ENCODE results near the gene UPK1A. TPM values are rescaled to one million over a fixed set of nuclear protein-coding genes. Genes with fewer than 3 reads are reported as not detected.

UPK1A gene
- total RNA-seq, 1 experiment from 2014 or later: 1.6 TPM

DNA sequence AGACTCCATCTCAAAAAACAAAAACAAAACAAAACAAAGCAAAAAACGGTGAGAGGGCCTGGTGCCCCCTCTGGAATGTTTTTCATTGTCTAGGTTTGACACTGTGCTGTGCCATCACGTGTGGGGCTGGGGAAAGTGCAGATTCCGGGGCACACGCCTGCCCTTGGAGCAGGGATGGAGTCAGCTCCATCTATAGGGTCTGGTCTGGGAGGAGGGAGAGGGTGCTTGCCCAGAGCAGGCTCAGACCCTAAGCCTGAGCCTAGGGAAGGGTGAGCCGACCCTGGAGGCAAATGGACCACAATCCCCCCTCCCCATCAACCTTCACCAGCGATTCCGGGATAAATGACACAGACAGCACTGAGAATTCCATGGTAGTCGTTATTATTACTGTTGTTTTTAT lies 27.1 kb downstream of the UPK1A start:
- no peak overlapping the region for H3K4me3 Mint-ChIP-seq
- peaks cover 4% of the 10 kb centered on the region; the same call in 1 of the 2 replicates for H3K9me3 Mint-ChIP-seq
- peaks cover 3% of the 10 kb centered on the region for H3K27me3 Mint-ChIP-seq (ENCODE audit: low read depth)
- H3K36me3 Mint-ChIP-seq: no peaks in the 10 kb centered on the region
- H3K4me1 Mint-ChIP-seq: no peaks in the 10 kb centered on the region; the same call in 1 of the 2 replicates
- ATAC-seq (peak; percentile 67), DNase-seq (ENCODE audit: low spot score) (no peak)
- POLR2A ChIA-PET: no interaction called here
- CTCF ChIA-PET: interaction anchor here (0.8 to 3.5 kb wide), 9 partner anchors 9 to 183 kb away, joined by 3 to 16 read pairs (median 7); partner anchors contain the start of gene HAUS5
- H3K27ac Mint-ChIP-seq: no peak overlapping the region
- TF ChIP-seq ZNF138 (CRISPR knock-in tag; conservative IDR thresholded peaks at IDR 0.05) (no peak), SP1 (CRISPR knock-in tag; conservative IDR thresholded peaks at IDR 0.05) (no peak), PRRX2 (CRISPR knock-in tag; IDR thresholded peaks at IDR 0.05) (no peak), NFATC4 (CRISPR knock-in tag; IDR thresholded peaks at IDR 0.05) (no peak), ZNF416 (CRISPR knock-in tag; IDR thresholded peaks at IDR 0.05) (no peak), IRF2 (CRISPR knock-in tag; IDR thresholded peaks at IDR 0.05; ENCODE audit: borderline replicate concordance, low read depth) (no peak), HMGA2 (CRISPR knock-in tag; IDR thresholded peaks at IDR 0.05) (no peak), NFE2L1 (CRISPR knock-in tag; IDR thresholded peaks at IDR 0.05) (no peak), NFYB (CRISPR knock-in tag; conservative IDR thresholded peaks at IDR 0.05; ENCODE audit: low read depth) (no peak), ATF1 (CRISPR knock-in tag; IDR thresholded peaks at IDR 0.05) (no peak)
- TF ChIP-seq, protein P1, sequence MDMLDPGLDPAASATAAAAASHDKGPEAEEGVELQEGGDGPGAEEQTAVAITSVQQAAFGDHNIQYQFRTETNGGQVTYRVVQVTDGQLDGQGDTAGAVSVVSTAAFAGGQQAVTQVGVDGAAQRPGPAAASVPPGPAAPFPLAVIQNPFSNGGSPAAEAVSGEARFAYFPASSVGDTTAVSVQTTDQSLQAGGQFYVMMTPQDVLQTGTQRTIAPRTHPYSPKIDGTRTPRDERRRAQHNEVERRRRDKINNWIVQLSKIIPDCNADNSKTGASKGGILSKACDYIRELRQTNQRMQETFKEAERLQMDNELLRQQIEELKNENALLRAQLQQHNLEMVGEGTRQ (CRISPR knock-in tag; IDR thresholded peaks at IDR 0.05): no peak
- TF ChIP-seq, protein P2, sequence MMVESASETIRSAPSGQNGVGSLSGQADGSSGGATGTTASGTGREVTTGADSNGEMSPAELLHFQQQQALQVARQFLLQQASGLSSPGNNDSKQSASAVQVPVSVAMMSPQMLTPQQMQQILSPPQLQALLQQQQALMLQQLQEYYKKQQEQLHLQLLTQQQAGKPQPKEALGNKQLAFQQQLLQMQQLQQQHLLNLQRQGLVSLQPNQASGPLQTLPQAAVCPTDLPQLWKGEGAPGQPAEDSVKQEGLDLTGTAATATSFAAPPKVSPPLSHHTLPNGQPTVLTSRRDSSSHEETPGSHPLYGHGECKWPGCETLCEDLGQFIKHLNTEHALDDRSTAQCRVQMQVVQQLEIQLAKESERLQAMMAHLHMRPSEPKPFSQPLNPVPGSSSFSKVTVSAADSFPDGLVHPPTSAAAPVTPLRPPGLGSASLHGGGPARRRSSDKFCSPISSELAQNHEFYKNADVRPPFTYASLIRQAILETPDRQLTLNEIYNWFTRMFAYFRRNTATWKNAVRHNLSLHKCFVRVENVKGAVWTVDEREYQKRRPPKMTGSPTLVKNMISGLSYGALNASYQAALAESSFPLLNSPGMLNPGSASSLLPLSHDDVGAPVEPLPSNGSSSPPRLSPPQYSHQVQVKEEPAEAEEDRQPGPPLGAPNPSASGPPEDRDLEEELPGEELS (CRISPR knock-in tag; IDR thresholded peaks at IDR 0.05): no peak
- TF ChIP-seq, protein P3, sequence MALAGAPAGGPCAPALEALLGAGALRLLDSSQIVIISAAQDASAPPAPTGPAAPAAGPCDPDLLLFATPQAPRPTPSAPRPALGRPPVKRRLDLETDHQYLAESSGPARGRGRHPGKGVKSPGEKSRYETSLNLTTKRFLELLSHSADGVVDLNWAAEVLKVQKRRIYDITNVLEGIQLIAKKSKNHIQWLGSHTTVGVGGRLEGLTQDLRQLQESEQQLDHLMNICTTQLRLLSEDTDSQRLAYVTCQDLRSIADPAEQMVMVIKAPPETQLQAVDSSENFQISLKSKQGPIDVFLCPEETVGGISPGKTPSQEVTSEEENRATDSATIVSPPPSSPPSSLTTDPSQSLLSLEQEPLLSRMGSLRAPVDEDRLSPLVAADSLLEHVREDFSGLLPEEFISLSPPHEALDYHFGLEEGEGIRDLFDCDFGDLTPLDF (CRISPR knock-in tag; IDR thresholded peaks at IDR 0.05): no peak
- TF ChIP-seq, protein P4, sequence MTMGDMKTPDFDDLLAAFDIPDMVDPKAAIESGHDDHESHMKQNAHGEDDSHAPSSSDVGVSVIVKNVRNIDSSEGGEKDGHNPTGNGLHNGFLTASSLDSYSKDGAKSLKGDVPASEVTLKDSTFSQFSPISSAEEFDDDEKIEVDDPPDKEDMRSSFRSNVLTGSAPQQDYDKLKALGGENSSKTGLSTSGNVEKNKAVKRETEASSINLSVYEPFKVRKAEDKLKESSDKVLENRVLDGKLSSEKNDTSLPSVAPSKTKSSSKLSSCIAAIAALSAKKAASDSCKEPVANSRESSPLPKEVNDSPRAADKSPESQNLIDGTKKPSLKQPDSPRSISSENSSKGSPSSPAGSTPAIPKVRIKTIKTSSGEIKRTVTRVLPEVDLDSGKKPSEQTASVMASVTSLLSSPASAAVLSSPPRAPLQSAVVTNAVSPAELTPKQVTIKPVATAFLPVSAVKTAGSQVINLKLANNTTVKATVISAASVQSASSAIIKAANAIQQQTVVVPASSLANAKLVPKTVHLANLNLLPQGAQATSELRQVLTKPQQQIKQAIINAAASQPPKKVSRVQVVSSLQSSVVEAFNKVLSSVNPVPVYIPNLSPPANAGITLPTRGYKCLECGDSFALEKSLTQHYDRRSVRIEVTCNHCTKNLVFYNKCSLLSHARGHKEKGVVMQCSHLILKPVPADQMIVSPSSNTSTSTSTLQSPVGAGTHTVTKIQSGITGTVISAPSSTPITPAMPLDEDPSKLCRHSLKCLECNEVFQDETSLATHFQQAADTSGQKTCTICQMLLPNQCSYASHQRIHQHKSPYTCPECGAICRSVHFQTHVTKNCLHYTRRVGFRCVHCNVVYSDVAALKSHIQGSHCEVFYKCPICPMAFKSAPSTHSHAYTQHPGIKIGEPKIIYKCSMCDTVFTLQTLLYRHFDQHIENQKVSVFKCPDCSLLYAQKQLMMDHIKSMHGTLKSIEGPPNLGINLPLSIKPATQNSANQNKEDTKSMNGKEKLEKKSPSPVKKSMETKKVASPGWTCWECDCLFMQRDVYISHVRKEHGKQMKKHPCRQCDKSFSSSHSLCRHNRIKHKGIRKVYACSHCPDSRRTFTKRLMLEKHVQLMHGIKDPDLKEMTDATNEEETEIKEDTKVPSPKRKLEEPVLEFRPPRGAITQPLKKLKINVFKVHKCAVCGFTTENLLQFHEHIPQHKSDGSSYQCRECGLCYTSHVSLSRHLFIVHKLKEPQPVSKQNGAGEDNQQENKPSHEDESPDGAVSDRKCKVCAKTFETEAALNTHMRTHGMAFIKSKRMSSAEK (CRISPR knock-in tag; IDR thresholded peaks at IDR 0.05; ENCODE audit: borderline replicate concordance): no peak
- TF ChIP-seq, protein P5, sequence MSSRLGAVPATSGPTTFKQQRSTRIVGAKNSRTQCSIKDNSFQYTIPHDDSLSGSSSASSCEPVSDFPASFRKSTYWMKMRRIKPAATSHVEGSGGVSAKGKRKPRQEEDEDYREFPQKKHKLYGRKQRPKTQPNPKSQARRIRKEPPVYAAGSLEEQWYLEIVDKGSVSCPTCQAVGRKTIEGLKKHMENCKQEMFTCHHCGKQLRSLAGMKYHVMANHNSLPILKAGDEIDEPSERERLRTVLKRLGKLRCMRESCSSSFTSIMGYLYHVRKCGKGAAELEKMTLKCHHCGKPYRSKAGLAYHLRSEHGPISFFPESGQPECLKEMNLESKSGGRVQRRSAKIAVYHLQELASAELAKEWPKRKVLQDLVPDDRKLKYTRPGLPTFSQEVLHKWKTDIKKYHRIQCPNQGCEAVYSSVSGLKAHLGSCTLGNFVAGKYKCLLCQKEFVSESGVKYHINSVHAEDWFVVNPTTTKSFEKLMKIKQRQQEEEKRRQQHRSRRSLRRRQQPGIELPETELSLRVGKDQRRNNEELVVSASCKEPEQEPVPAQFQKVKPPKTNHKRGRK (CRISPR knock-in tag; IDR thresholded peaks at IDR 0.05; ENCODE audit: borderline replicate concordance): no peak
- TF ChIP-seq, protein P6, sequence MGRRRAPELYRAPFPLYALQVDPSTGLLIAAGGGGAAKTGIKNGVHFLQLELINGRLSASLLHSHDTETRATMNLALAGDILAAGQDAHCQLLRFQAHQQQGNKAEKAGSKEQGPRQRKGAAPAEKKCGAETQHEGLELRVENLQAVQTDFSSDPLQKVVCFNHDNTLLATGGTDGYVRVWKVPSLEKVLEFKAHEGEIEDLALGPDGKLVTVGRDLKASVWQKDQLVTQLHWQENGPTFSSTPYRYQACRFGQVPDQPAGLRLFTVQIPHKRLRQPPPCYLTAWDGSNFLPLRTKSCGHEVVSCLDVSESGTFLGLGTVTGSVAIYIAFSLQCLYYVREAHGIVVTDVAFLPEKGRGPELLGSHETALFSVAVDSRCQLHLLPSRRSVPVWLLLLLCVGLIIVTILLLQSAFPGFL (CRISPR knock-in tag; IDR thresholded peaks at IDR 0.05; ENCODE audit: borderline replicate concordance): no peak
- TF ChIP-seq, protein P7, sequence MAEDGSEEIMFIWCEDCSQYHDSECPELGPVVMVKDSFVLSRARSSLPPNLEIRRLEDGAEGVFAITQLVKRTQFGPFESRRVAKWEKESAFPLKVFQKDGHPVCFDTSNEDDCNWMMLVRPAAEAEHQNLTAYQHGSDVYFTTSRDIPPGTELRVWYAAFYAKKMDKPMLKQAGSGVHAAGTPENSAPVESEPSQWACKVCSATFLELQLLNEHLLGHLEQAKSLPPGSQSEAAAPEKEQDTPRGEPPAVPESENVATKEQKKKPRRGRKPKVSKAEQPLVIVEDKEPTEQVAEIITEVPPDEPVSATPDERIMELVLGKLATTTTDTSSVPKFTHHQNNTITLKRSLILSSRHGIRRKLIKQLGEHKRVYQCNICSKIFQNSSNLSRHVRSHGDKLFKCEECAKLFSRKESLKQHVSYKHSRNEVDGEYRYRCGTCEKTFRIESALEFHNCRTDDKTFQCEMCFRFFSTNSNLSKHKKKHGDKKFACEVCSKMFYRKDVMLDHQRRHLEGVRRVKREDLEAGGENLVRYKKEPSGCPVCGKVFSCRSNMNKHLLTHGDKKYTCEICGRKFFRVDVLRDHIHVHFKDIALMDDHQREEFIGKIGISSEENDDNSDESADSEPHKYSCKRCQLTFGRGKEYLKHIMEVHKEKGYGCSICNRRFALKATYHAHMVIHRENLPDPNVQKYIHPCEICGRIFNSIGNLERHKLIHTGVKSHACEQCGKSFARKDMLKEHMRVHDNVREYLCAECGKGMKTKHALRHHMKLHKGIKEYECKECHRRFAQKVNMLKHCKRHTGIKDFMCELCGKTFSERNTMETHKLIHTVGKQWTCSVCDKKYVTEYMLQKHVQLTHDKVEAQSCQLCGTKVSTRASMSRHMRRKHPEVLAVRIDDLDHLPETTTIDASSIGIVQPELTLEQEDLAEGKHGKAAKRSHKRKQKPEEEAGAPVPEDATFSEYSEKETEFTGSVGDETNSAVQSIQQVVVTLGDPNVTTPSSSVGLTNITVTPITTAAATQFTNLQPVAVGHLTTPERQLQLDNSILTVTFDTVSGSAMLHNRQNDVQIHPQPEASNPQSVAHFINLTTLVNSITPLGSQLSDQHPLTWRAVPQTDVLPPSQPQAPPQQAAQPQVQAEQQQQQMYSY (CRISPR knock-in tag; IDR thresholded peaks at IDR 0.05): no peak
- TF ChIP-seq, protein P8, sequence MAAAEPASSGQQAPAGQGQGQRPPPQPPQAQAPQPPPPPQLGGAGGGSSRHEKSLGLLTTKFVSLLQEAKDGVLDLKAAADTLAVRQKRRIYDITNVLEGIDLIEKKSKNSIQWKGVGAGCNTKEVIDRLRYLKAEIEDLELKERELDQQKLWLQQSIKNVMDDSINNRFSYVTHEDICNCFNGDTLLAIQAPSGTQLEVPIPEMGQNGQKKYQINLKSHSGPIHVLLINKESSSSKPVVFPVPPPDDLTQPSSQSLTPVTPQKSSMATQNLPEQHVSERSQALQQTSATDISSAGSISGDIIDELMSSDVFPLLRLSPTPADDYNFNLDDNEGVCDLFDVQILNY (CRISPR knock-in tag; IDR thresholded peaks at IDR 0.05): no peak
- TF ChIP-seq, protein P9, sequence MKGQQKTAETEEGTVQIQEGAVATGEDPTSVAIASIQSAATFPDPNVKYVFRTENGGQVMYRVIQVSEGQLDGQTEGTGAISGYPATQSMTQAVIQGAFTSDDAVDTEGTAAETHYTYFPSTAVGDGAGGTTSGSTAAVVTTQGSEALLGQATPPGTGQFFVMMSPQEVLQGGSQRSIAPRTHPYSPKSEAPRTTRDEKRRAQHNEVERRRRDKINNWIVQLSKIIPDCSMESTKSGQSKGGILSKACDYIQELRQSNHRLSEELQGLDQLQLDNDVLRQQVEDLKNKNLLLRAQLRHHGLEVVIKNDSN (CRISPR knock-in tag; IDR thresholded peaks at IDR 0.05): no peak
